Measurements from ENCODE around the gene INTS15.
"Not testable (repeated sequence)": the region's sequence is repeated elsewhere in the genome, so short reads cannot be mapped to it uniquely, and the experiment has no call there.

- TF ChIP-seq GATAD2B (conservative IDR thresholded peaks at IDR 0.05; ENCODE audit: low read depth); NRF1 (conservative IDR thresholded peaks at IDR 0.05; ENCODE audit: low read depth, low read length); SP1 (IDR thresholded peaks at IDR 0.05; ENCODE audit: low read depth, low read length); ESRRA (IDR thresholded peaks at IDR 0.05; ENCODE audit: low read length); RFX5 (IDR thresholded peaks at IDR 0.05; ENCODE audit: low read depth, low read length); POLR2AphosphoS2 (IDR thresholded peaks at IDR 0.05; ENCODE audit: low read depth, low read length); EZH2 (IDR thresholded peaks at IDR 0.05; ENCODE audit: borderline replicate concordance, control insufficient read depth, low read depth, low read length); CTCF (IDR thresholded peaks at IDR 0.05 in 2 of 3, conservative IDR thresholded peaks at IDR 0.05 in 1 of 3; ENCODE audit: control insufficient read depth in 2 of 3, extremely low read depth in 1 of 3, insufficient read depth in 1 of 3, low read depth in 3 of 3, low read length in 3 of 3): not testable (repeated sequence)
These were observed 45.1 kb downstream of the INTS15 start for GRCh38 chr7:6634971-6635370.
